Karpas-422 (cell line): ENCODE results near the gene CCDC93. TPM values are rescaled to one million over a fixed set of nuclear protein-coding genes. Genes with fewer than 3 reads are reported as not detected.

Experiments
- DNase-seq: peaks from one replicate; pipeline ENCODE4 v3.0.0-alpha.2; 2015
- H2AFZ ChIP-seq: fragments of 200-600 bp; sonication (generic); 2 replicates; pipeline ENCODE4 v1.6.1; 2014; ENCODE audit warnings: antibody characterized with exemption, low read length, mixed read lengths
- H3K27ac ChIP-seq: fragments of 200-600 bp; sonication (generic); 2 replicates; pipeline ENCODE4 v1.5.1; 2014; ENCODE audit warnings: mild to moderate bottlenecking, low read length, moderate library complexity
- H3K27me3 ChIP-seq: fragments of 200-600 bp; sonication (generic); 2 replicates; pipeline ENCODE4 v1.6.1; 2014; ENCODE audit warnings: low read length, mixed read lengths
- H3K36me3 ChIP-seq: fragments of 200-600 bp; sonication (generic); 2 replicates; pipeline ENCODE4 v1.6.1; 2014; ENCODE audit warnings: low read length, mixed read lengths; ENCODE audit not compliant: insufficient read depth
- H3K4me1 ChIP-seq: fragments of 200-600 bp; sonication (generic); 2 replicates; pipeline ENCODE4 v1.6.1; 2014; ENCODE audit warnings: mild to moderate bottlenecking, low read length, mixed read lengths
- H3K4me2 ChIP-seq: fragments of 200-600 bp; sonication (generic); 2 replicates; pipeline ENCODE4 v1.6.1; 2014; ENCODE audit warnings: low read length, low read depth, mild to moderate bottlenecking; ENCODE audit not compliant: poor library complexity, severe bottlenecking
- H3K4me3 ChIP-seq: fragments of 200-600 bp; sonication (generic); 2 replicates; pipeline ENCODE4 v1.5.1; 2014; ENCODE audit warnings: mild to moderate bottlenecking, antibody characterized with exemption, low read length, mixed read lengths
- H3K79me2 ChIP-seq: fragments of 200-600 bp; sonication (generic); 2 replicates; pipeline ENCODE4 v1.6.1; 2014; ENCODE audit warnings: mild to moderate bottlenecking, low read length, mixed read lengths
- H3K9ac ChIP-seq: fragments of 200-600 bp; sonication (generic); 2 replicates; pipeline ENCODE4 v1.6.0; 2014; ENCODE audit warnings: low read length
- H3K9me2 ChIP-seq: fragments of 200-600 bp; sonication (generic), shearing (Covaris generic); replicated peaks from 2 replicates; pipeline ENCODE4 v1.6.0; 2014; ENCODE audit warnings: mild to moderate bottlenecking, low read length, moderate library complexity; ENCODE audit not compliant: insufficient read depth
- H3K9me3 ChIP-seq: fragments of 300-700, 200-600 bp; sonication (generic); 2 replicates; pipeline ENCODE4 v1.6.1; 2014; ENCODE audit warnings: low read length, mixed read lengths
- H4K20me1 ChIP-seq: fragments of 200-600 bp; sonication (generic); 2 replicates; pipeline ENCODE4 v1.6.1; 2014; ENCODE audit warnings: mild to moderate bottlenecking, antibody characterized with exemption, low read length, low read depth; ENCODE audit not compliant: insufficient read depth
- total RNA-seq: library from RNA; depleted of rRNA; stranded (reverse); fragments of >200 nt; shearing (Covaris generic); gene quantifications from 2 replicates; pipeline ENCODE4 v1.2.3, GENCODE V29; 2014; ENCODE audit warnings: low replicate concordance

Gene CCDC93
- total RNA-seq, 1 experiment from 2014 or later: 24.6 TPM

- Histone ChIP-seq H3K9ac (no peak overlapping the region), H3K4me1 (no peaks in the 10 kb centered on the region), H3K27ac (no peak overlapping the region), H4K20me1 (no peaks in the 10 kb centered on the region), H3K36me3 (peaks cover 44% of the 10 kb centered on the region), H3K9me3 (no peaks in the 10 kb centered on the region), H3K79me2 (no peaks in the 10 kb centered on the region), H3K27me3 (no peaks in the 10 kb centered on the region), H3K4me2 (no peak overlapping the region), H3K4me3 (no peak overlapping the region), H3K9me2 (no peaks in the 10 kb centered on the region), H2AFZ (no peak overlapping the region)
- no peak for DNase-seq
Measured at GRCh38 chr2:117943013-117943672, 70.7 kb downstream of the CCDC93 start.

DNA sequence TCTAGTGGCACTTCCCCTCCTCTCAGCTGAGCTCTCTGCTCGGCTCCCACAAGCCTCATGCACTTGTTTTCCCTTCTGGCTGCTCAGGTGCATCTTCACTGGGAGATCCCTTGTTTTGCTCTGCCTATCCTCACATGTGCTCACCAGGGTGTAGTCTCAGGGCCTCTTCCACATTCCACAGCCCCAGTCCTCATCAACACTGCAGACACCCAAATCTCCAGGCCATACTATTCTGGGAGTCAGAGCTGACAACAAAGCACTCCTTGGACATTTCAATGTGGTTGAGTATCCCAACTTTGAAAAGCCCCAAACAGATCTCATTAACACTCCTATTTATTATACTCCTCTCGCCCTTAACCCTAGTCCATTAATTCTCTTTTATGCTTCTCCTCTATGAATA lies 71.3 kb downstream of the CCDC93 start:
- Histone ChIP-seq H3K79me2 (no peaks in the 10 kb centered on the region), H3K9ac (no peak overlapping the region), H3K27me3 (no peaks in the 10 kb centered on the region), H3K27ac (no peak overlapping the region), H3K4me2 (no peak overlapping the region), H4K20me1 (no peaks in the 10 kb centered on the region), H3K9me3 (no peaks in the 10 kb centered on the region), H3K9me2 (no peaks in the 10 kb centered on the region), H3K4me1 (no peaks in the 10 kb centered on the region), H3K36me3 (peaks cover 40% of the 10 kb centered on the region; the same call in 1 of the 2 replicates), H3K4me3 (no peak overlapping the region), H2AFZ (no peak overlapping the region)
- DNase-seq: no peak

DNA sequence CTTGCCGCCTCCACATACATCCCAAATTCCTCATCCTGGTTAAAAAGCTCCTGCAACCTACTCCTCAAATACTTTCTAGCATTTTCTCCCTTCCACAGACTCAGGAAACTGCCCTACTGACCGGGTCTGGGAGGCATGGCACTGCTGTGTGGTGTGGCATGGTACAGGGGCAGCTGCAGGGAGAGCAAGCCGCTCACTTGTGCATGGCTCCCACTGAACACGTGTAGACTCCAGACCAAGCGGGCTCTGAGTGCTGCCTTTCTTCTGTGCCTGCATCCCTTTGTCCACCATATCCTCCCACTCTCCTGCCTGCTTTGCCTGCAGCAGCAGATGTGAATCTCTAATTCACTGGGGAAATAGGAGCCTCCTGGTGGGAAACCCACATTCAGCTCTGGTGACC lies 72.2 kb downstream of the CCDC93 start:
- no peaks in the 10 kb centered on the region for H3K79me2 ChIP-seq
- no peak overlapping the region for H3K4me2 ChIP-seq
- no peak overlapping the region for H3K27ac ChIP-seq
- H3K4me3 ChIP-seq: no peak overlapping the region
- H4K20me1 ChIP-seq: no peaks in the 10 kb centered on the region
- no peak for DNase-seq
- no peak overlapping the region for H2AFZ ChIP-seq
- no peak overlapping the region for H3K9ac ChIP-seq
- H3K27me3 ChIP-seq: no peaks in the 10 kb centered on the region
- no peaks in the 10 kb centered on the region for H3K9me2 ChIP-seq
- H3K4me1 ChIP-seq: no peaks in the 10 kb centered on the region
- no peaks in the 10 kb centered on the region for H3K9me3 ChIP-seq
- peaks cover 40% of the 10 kb centered on the region; the same call in 1 of the 2 replicates for H3K36me3 ChIP-seq

GRCh38 chr2:117940436-117940835 lies 73.4 kb downstream of the CCDC93 start:
- Histone ChIP-seq H3K4me2 (no peak overlapping the region), H3K9me2 (no peaks in the 10 kb centered on the region), H3K27me3 (no peaks in the 10 kb centered on the region), H3K4me3 (no peak overlapping the region), H3K79me2 (no peaks in the 10 kb centered on the region), H3K27ac (no peak overlapping the region), H3K9ac (no peak overlapping the region), H3K4me1 (no peaks in the 10 kb centered on the region), H3K36me3 (peaks cover 38% of the 10 kb centered on the region; the same call in 1 of the 2 replicates), H4K20me1 (no peaks in the 10 kb centered on the region), H3K9me3 (no peaks in the 10 kb centered on the region), H2AFZ (no peak overlapping the region)
- peak; percentile 36 for DNase-seq

DNA sequence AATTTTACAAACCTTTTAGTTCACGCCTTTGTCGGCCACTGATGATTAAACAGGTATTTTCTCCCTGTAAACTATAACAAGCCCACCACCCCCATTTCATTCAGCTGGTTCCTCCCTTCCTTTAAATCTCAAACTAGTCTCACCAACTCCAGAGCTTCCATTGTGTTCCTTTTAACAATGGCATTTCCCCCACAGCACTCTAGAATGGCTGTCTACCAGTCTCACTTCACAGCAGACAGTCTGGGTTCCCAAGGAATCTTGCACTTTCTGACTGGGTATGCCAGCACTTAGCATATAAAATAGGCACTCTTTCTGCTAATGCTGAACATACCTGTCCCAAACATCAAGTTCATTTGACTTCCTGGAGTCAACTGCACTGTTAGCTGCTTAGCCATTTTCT lies 75.3 kb downstream of the CCDC93 start:
- Histone ChIP-seq H3K9me3 (no peaks in the 10 kb centered on the region), H3K79me2 (no peaks in the 10 kb centered on the region), H3K4me3 (no peak overlapping the region), H3K27ac (no peak overlapping the region), H3K4me2 (no peak overlapping the region), H4K20me1 (no peaks in the 10 kb centered on the region), H2AFZ (no peak overlapping the region), H3K4me1 (no peaks in the 10 kb centered on the region), H3K9ac (no peak overlapping the region), H3K27me3 (no peaks in the 10 kb centered on the region), H3K36me3 (peaks cover 25% of the 10 kb centered on the region; the same call in 1 of the 2 replicates), H3K9me2 (no peaks in the 10 kb centered on the region)
- no peak for DNase-seq

GRCh38 chr2:117936871-117937428 lies 76.9 kb downstream of the CCDC93 start:
- H3K9me3 ChIP-seq: no peaks in the 10 kb centered on the region
- H3K9ac ChIP-seq: no peak overlapping the region
- H3K9me2 ChIP-seq: no peaks in the 10 kb centered on the region
- no peaks in the 10 kb centered on the region for H3K4me1 ChIP-seq
- H3K79me2 ChIP-seq: no peaks in the 10 kb centered on the region
- no peaks in the 10 kb centered on the region for H4K20me1 ChIP-seq
- peaks cover 32% of the 10 kb centered on the region; the same call in 1 of the 2 replicates for H3K36me3 ChIP-seq
- H3K4me3 ChIP-seq: no peak overlapping the region
- H2AFZ ChIP-seq: no peak overlapping the region
- no peak for DNase-seq
- H3K27me3 ChIP-seq: no peaks in the 10 kb centered on the region
- H3K4me2 ChIP-seq: no peak overlapping the region
- H3K27ac ChIP-seq: no peak overlapping the region

DNA sequence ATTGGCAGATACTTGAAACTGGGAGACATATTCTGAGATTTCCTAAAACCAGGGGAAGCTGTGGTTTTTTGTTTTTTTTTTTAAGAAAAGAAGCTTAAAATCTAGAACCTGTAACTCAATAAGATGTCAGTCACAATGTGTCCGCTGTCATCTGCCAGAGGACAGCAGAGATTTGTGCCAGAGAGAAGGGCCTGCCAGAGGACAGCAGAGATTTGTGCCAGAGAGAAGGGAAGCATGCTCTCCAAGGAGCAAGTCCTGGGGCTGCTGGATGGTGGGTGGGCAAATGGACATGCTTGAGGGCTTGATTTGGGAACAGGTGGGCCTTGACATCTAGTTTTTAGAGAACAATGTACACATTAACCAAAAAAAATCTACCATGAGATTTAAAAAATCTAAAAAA lies 77.9 kb downstream of the CCDC93 start:
- H3K27ac ChIP-seq: no peak overlapping the region
- H2AFZ ChIP-seq: no peak overlapping the region
- H3K4me1 ChIP-seq: no peaks in the 10 kb centered on the region
- H3K27me3 ChIP-seq: no peaks in the 10 kb centered on the region
- H3K9me3 ChIP-seq: no peaks in the 10 kb centered on the region
- no peak overlapping the region for H3K9ac ChIP-seq
- no peak for DNase-seq
- peaks cover 41% of the 10 kb centered on the region; the same call in 1 of the 2 replicates for H3K36me3 ChIP-seq
- no peaks in the 10 kb centered on the region for H3K9me2 ChIP-seq
- no peaks in the 10 kb centered on the region for H4K20me1 ChIP-seq
- no peak overlapping the region for H3K4me3 ChIP-seq
- H3K4me2 ChIP-seq: no peak overlapping the region
- no peaks in the 10 kb centered on the region for H3K79me2 ChIP-seq

DNA sequence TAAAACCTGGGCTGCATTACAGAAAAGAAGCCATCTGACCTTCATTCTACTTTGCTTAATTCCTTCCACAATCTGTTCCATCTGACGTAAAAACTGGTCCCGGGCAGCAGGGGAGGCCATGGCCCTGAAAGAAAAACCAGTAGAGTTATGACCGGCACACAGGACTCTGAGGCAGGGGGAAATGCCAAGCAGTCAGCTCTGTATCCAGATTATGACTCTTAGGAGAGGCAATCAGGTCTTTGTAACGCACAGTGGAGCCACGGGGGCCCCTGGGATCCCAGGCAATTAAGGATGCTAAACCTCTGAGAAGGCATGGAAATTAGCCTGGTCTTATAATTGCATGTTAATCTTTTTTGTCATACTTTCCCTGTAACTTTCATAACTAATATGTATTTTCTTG lies 78.4 kb downstream of the CCDC93 start:
- Histone ChIP-seq H3K9ac (no peak overlapping the region), H2AFZ (no peak overlapping the region), H3K36me3 (peaks cover 43% of the 10 kb centered on the region), H3K9me2 (no peaks in the 10 kb centered on the region), H3K4me2 (no peak overlapping the region), H3K79me2 (no peaks in the 10 kb centered on the region), H3K4me1 (no peaks in the 10 kb centered on the region), H3K4me3 (no peak overlapping the region), H3K27me3 (no peaks in the 10 kb centered on the region), H4K20me1 (no peaks in the 10 kb centered on the region), H3K27ac (no peak overlapping the region), H3K9me3 (no peaks in the 10 kb centered on the region)
- DNase-seq: no peak
